HepG2 (cell line): ENCODE results near the gene LCMT2. TPM values are rescaled to one million over a fixed set of nuclear protein-coding genes. Genes with fewer than 3 reads are reported as not detected.

Source experiments
- ATAC-seq: fragments of 200-7000 bp; cut with Tn5 transposase; 3 replicates; pipeline ENCODE4 v1.9.1; 2020; ENCODE audit warnings: mild to moderate bottlenecking, moderate library complexity
- BruUV-seq: library from RNA; stranded (reverse); fragments of 400-500 nt; replicated peaks from 2 replicates; lab custom pipeline; 2021; lab: Mats Ljungman, UMichigan
- CTCF ChIA-PET: fragments of 300-600 bp; formaldehyde crosslinking; extraction: SDS; loops from one replicate; lab custom pipeline; 2021; ENCODE audit warnings: low total read pairs, inconsistent platforms, low intra/inter-chr PET ratio; lab: Yijun Ruan, JAX
- POLR2A ChIA-PET: fragments of 350-600 bp; sonication (Branson Sonifier 250); formaldehyde crosslinking; loops from one replicate; lab custom pipeline; 2020; ENCODE audit warnings: antibody characterized with exemption, inconsistent platforms; lab: Yijun Ruan, JAX
- DNase-seq: peaks from one replicate; pipeline ENCODE4 v3.0.0-alpha.2; 2015; ENCODE audit warnings: low spot score
- FAIRE-seq: peaks from 3 replicates; lab custom pipeline; 2011; peaks lifted over from hg19 to GRCh38; lab: Jason Lieb, UNC
- H2AFZ ChIP-seq: one replicate; pipeline ENCODE4 v1.6.1; 2011; ENCODE audit warnings: low read length, inconsistent platforms
- H3K27ac ChIP-seq: fragments of 300-600 bp; 3 replicates; pipeline ENCODE4 v1.8.0; 2011; ENCODE audit warnings: mixed run types, mild to moderate bottlenecking, mixed read lengths, low read length, inconsistent platforms; ENCODE audit not compliant: insufficient read depth; ENCODE audit errors: extremely low read length
- H3K27me3 ChIP-seq, 2 experiments: fragments of 200-600 bp in 1 of 2; 2 replicates in 1 of 2; 3 replicates in 1 of 2; pipeline versions ENCODE4 v1.6.0 to v1.8.0; 2011; ENCODE audit warnings: low read length in 2 of 2, mild to moderate bottlenecking in 2 of 2, moderate library complexity in 2 of 2, inconsistent platforms in 1 of 2; ENCODE audit not compliant: insufficient read depth in 2 of 2, control insufficient read depth in 1 of 2
- H3K36me3 ChIP-seq, 2 experiments: fragments of 200-600 bp in 1 of 2; replicated peaks in 1 of 2; 2 replicates in 1 of 2; 3 replicates in 1 of 2; pipeline versions ENCODE4 v1.5.1 to v1.8.0; 2011; ENCODE audit warnings: low read length in 2 of 2, inconsistent platforms in 1 of 2; ENCODE audit not compliant: insufficient read depth in 2 of 2, control insufficient read depth in 1 of 2
- H3K4me1 ChIP-seq: 2 replicates; pipeline ENCODE4 v1.5.1; 2012; ENCODE audit warnings: low read length, inconsistent platforms; ENCODE audit not compliant: insufficient read depth
- H3K4me2 ChIP-seq: 2 replicates; pipeline ENCODE4 v1.6.0; 2011; ENCODE audit warnings: low read depth, low read length, inconsistent platforms
- H3K4me3 ChIP-seq, 3 experiments: fragments of 200-600 bp in 1 of 3; sonication (generic), shearing (Covaris generic) in 1 of 3; replicated peaks in 1 of 3; 2 replicates each; pipeline ENCODE4 v1.5.1; 2011 to 2016; ENCODE audit warnings: low read length in 3 of 3, inconsistent platforms in 2 of 3, low read depth in 2 of 3, mild to moderate bottlenecking in 2 of 3, control low read depth in 1 of 3, mixed read lengths in 1 of 3; ENCODE audit not compliant: insufficient read depth in 1 of 3
- H3K79me2 ChIP-seq: one replicate; pipeline ENCODE4 v1.6.1; 2011; ENCODE audit warnings: low read length, inconsistent platforms; ENCODE audit not compliant: insufficient read depth
- H3K9ac ChIP-seq: 2 replicates; pipeline ENCODE4 v1.6.0; 2011; ENCODE audit warnings: mild to moderate bottlenecking, low read depth, low read length, inconsistent platforms; ENCODE audit not compliant: insufficient read depth
- H3K9me3 ChIP-seq: 2 replicates; pipeline ENCODE4 v1.5.1; 2012; ENCODE audit warnings: mild to moderate bottlenecking, low read length
- H4K20me1 ChIP-seq: 2 replicates; pipeline ENCODE4 v1.6.0; 2011; ENCODE audit warnings: inconsistent platforms, mild to moderate bottlenecking, low read length, moderate library complexity; ENCODE audit not compliant: insufficient read depth
- GABPB1 ChIP-seq: IDR thresholded peaks from 2 replicates; pipeline ENCODE4 v1.6.1; 2016; ENCODE audit warnings: mild to moderate bottlenecking, missing genetic modification reagents, moderate library complexity, missing compliant biosample characterization
- KLF13 ChIP-seq: sonication (generic); formaldehyde crosslinking; IDR thresholded peaks from 2 replicates; pipeline ENCODE4 v1.4.0; 2020; ENCODE audit warnings: mild to moderate bottlenecking, missing genetic modification reagents
- NFYB ChIP-seq: sonication (generic); formaldehyde crosslinking; IDR thresholded peaks from 2 replicates; pipeline ENCODE4 v1.4.0; 2020; ENCODE audit warnings: missing genetic modification reagents
- REPIN1 ChIP-seq: sonication (generic); formaldehyde crosslinking; IDR thresholded peaks from 2 replicates; pipeline ENCODE4 v1.8.0; 2022; ENCODE audit warnings: missing genetic modification reagents, low read depth, mild to moderate bottlenecking, borderline replicate concordance
- SP1 ChIP-seq, 2 experiments: fragments of 450-650 bp in 1 of 2; sonication (generic) in 1 of 2; formaldehyde crosslinking in 1 of 2; IDR thresholded peaks; 2 replicates each; pipeline versions ENCODE4 v1.4.0 to v1.6.1; 2016 to 2020; ENCODE audit warnings: missing genetic modification reagents in 1 of 2
- SRSF9 ChIP-seq: fragments of 200-400 bp; formaldehyde crosslinking; IDR thresholded peaks from 2 replicates; pipeline ENCODE4 v1.6.1; 2018; ENCODE audit warnings: borderline replicate concordance, mild to moderate bottlenecking, low read depth, low read length; ENCODE audit not compliant: insufficient read depth, poor library complexity, severe bottlenecking
- ZKSCAN8 ChIP-seq: IDR thresholded peaks from 2 replicates; pipeline ENCODE4 v1.6.1; 2016; ENCODE audit warnings: borderline replicate concordance, missing genetic modification reagents, missing compliant biosample characterization
- ZNF510 ChIP-seq: sonication (generic); formaldehyde crosslinking; IDR thresholded peaks from 2 replicates; pipeline ENCODE4 v1.4.0; 2020; ENCODE audit warnings: low read depth, mild to moderate bottlenecking, missing genetic modification reagents
- ZNF577 ChIP-seq: sonication (generic); formaldehyde crosslinking; IDR thresholded peaks from 2 replicates; pipeline ENCODE4 v1.4.0; 2020; ENCODE audit warnings: mild to moderate bottlenecking, low read depth, missing genetic modification reagents, borderline replicate concordance
- WGBS: methylation state at CpG from one replicate; pipeline ENCODE4 v1.1.6; 2017; ENCODE audit warnings: low lambda C conversion rate; 5-methylcytosine and 5-hydroxymethylcytosine counted together
- in situ Hi-C: cut with HindIII; loops from 2 replicates; pipeline ENCODE4 v1.10.0; 2017; ENCODE audit warnings: low pct_unique_long_range_greater_than_20kb; ENCODE audit not compliant: extremely low pct_ligation_motif_present
- intact Hi-C: fragments of 100-400 bp; cut with micrococcal nuclease; formaldehyde crosslinking; loops from one replicate; pipeline ENCODE4 v1.10.0; 2022; ENCODE audit not compliant: unreplicated experiment
- polyA plus RNA-seq, 8 experiments: library from polyadenylated mRNA; depleted of rRNA in 3 of 8; stranded (reverse) in 7 of 8; unstranded in 1 of 8; fragments of >200 nt; fragmentation: Illumina TruSeq in 4 of 8; extraction: Trizol in 4 of 8; gene quantifications; 2 replicates each; pipeline versions ENCODE4 v1.2.1 to v1.2.3, GENCODE V29; 2011 to 2016; ENCODE audit warnings: low read depth in 4 of 8, missing spikeins in 1 of 8, mixed read lengths in 1 of 8; ENCODE audit not compliant: insufficient read depth in 1 of 8
- total RNA-seq, 5 experiments: library from RNA; depleted of rRNA; stranded (reverse); fragments of >200 nt; fragmentation: Illumina TruSeq; extraction: Trizol; gene quantifications; 2 replicates each; pipeline ENCODE4 v1.2.3, GENCODE V29; 2016; ENCODE audit warnings: low read depth in 1 of 5

The LCMT2 gene
- total and polyA plus RNA-seq, 2 of the 13 experiments (the other 11 are each of a cell fraction or from before 2014, with no cell fraction given) = 6.9 to 9.1 TPM

DNA sequence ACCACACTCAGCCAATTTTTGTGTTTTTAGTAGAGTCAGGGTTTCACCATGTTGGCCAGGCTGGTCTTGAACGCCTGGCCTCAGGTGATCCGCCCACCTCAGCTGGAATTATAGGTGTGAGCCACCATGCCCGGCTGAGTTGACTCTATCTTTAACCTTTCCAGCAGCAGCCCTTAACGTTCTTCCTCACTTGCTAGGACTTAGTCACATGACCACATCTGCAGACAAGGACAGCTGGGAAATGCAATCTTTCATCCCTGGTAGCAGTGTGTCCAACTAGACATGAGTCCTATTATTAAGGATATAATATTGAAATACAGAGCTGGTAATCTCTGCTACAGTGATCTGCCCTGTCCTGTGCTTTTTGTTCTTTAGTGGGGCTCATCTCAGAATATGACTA lies 18.0 kb downstream of the LCMT2 start:
- FAIRE-seq (no peak), DNase-seq (no peak), ATAC-seq (no peak)
- Histone ChIP-seq H3K79me2 (no peaks in the 10 kb centered on the region), H2AFZ (no peak overlapping the region), H3K27me3 (peaks cover 0 to 25% of the 10 kb centered on the region in 2 experiments; a peak in 1 of 5 replicates), H3K4me1 (peaks cover 13% of the 10 kb centered on the region), H3K27ac (no peak overlapping the region), H3K4me3 (no peak overlapping the region), H3K9ac (no peak overlapping the region), H4K20me1 (no peaks in the 10 kb centered on the region), H3K36me3 (no peaks in the 10 kb centered on the region), H3K4me2 (no peak overlapping the region), H3K9me3 (no peaks in the 10 kb centered on the region)
- BruUV-seq = no TSS peak
- in situ Hi-C loops (no loop called here), intact Hi-C loops (no loop called here)
- 32% methylated on average over 4 of the region's 4 CpGs for WGBS
- ChIA-PET CTCF (no interaction called here), POLR2A (no interaction called here)
- TF ChIP-seq ZNF577 (CRISPR knock-in tag) (no peak), REPIN1 (CRISPR knock-in tag) (no peak), KLF13 (CRISPR knock-in tag) (no peak), GABPB1 (CRISPR knock-in tag) (no peak), SP1 (IDR thresholded peaks at IDR 0.05) (no peak), SP1 (CRISPR knock-in tag; IDR thresholded peaks at IDR 0.05) (no peak), ZNF510 (CRISPR knock-in tag) (no peak), NFYB (CRISPR knock-in tag) (no peak), SRSF9 (no peak), ZKSCAN8 (no peak)
